ENCODE results near the gene GDF2.
A peak's percentile ranks its signal among the peaks of the same experiment; 100 is the strongest.

GDF2 gene

DNA sequence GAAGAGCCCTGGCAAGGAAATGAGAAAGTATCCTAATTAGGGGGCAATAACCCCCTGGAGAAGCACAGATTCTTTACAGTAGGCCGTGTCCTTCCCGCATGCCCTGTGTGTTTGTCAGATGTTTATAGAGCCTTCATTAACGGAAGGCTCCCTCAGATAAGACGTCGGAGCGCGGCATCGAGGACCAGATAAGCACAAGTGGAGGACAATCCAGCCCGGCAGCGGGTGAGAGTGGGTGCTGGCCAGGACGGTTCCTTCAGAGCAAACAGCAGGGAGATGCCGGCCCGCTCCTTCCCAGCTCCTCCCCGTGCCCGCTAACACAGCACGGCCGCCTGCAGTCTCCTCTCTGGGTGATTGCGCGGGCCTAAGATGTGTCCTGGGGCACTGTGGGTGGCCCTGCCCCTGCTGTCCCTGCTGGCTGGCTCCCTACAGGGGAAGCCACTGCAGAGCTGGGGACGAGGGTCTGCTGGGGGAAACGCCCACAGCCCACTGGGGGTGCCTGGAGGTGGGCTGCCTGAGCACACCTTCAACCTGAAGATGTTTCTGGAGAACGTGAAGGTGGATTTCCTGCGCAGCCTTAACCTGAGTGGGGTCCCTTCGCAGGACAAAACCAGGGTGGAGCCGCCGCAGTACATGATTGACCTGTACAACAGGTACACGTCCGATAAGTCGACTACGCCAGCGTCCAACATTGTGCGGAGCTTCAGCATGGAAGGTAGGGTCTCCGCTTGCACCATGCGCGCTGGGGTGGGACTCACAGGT is at the start of gene GDF2:
Gene GDF2 (plus strand): TSS at position 155 of the 762 bp plus-strand sequence. CDS start 215 bp downstream, at position 370.
- DNase-seq, result peak in 2 of 42 donors; percentile 11 to 12
- intact Hi-C loops (cut with DNase I), result no loop called here

DNA sequence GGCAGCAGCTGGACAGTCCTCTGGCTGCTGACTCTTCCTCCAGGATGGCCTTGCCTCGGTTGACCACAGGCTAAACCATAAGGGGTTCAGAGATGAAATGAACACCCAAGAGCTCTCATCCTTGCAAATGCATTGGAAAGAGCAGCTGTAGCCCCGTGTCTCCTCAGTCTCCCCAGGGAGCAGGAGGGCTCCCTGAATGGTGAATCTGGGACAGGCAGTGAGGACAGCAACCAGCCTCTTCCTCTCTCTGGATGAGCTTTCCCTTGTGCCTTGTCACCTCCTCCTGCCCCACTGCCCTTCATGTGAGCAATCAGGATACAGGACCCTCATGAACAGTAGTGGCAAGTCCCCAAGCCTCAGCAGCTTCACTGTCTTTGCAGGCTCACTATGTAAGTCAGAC is 46.2 kb upstream of the GDF2 start:
- DNase-seq, result peak in 1 of 42 donors; percentile 22
- intact Hi-C loops (cut with DNase I), result no loop called here

- DNase-seq, result no peak
- intact Hi-C loops (cut with DNase I), result no loop called here
Measured at GRCh38 chr10:47276576-47277351, 45.5 kb upstream of the GDF2 start.

DNA sequence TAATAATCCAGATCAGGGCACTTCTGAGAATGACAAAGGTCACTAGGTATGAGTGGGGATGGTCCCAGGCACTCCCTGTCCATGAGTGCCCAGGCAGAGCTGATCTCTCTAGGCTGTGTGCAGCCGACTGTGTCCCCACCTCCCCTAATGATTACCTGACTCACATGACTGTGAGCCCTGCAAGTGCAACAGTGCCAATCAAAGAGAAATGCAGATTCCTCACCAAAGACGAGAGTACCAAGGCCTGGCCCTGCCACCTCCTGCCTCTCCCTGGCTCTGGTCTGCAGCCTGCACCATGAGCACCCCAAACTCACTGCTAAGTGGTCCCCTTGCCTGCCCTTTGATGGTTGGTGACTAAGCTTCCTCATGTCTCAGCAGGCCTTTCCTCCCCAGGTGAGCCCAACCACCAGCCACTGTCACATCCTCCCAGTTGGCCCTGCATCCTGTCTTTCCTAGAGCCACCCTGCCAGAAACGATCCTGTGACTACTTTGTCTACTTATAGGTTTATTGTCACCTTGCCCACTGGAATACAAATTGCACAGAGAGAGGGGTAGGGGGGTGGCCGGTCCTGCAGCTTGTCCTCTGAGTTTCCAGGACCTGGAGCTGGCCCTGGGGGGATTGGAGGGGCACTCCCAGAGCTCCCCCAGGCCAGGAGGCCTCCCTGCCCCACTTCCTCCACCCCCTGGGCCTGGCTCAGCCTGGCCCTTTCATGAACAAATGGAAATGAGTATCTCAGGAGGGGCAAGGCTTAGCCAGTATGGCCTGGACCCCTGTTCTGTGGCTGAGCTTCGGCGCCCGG is 44.7 kb upstream of the GDF2 start:
- intact Hi-C loops (cut with DNase I), result no loop called here
- no peak for DNase-seq

DNA sequence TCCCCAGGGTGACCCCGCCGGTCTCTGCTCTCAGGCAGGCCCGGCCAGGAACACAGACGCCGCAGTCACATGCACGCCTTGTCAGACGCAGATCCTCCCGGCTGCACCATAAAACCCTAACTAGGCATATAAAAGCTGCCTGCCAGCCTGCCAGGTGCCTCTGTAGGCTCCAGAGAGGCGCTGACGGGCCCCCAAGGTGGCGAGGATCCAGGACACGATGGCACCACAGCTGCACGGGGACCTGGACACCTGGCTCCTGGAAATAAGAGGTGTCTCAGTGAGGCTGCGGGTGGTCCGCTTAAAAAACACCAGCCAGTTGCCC is 44.1 kb upstream of the GDF2 start:
- no peak for DNase-seq
- intact Hi-C loops (cut with DNase I), result no loop called here

GRCh38 chr10:47278720-47279119 is 43.5 kb upstream of the GDF2 start:
- DNase-seq, result no peak

DNA sequence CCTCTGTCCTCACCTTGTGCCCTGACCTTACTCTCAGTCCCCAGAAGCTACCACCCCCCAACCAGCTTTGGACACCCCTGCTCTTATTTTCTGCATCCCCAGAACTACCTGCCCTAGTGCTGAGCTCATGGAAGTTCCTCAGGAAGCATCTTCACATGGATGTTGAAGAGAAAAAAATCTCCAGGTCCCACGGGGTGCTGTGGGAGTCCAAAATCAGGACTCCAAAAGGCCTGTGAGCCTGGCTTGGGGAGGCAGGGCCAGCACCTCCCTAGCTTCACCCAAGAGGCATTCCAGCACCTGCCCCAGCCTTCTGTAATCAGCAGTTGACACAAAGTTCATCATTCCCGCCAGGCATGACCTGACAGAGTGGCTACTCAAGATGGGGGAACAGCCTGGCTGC is 43.0 kb upstream of the GDF2 start:
- intact Hi-C loops (cut with DNase I), result no loop called here
- DNase-seq, result peak in 2 of 42 donors; percentile 18 to 35

More at GRCh38 chr10:47278720-47279119, 43.5 kb upstream of the GDF2 start:
- intact Hi-C loops (cut with DNase I), result no loop called here

GRCh38 chr10:47282005-47282656 is 40.1 kb upstream of the GDF2 start:
- intact Hi-C loops (cut with DNase I), result no loop called here
- peak in 1 of 42 donors; percentile 24 for DNase-seq

- no peak for DNase-seq
- intact Hi-C loops (cut with DNase I), result no loop called here
Measured at GRCh38 chr10:47282657-47283018, 39.6 kb upstream of the GDF2 start.

GRCh38 chr10:47283101-47283630 is 39.1 kb upstream of the GDF2 start:
- intact Hi-C loops (cut with DNase I), result no loop called here
- DNase-seq, result peak in 2 of 42 donors; percentile 7 to 35

- peak in 1 of 42 donors; percentile 21 for DNase-seq
Measured at GRCh38 chr10:47283848-47284247, 38.4 kb upstream of the GDF2 start.

GRCh38 chr10:47285381-47286115 is 36.7 kb upstream of the GDF2 start:
- intact Hi-C loops (cut with DNase I), result no loop called here
- DNase-seq, result peak in 2 of 42 donors; percentile 4 to 16

More at GRCh38 chr10:47283848-47284247, 38.4 kb upstream of the GDF2 start:
- intact Hi-C loops (cut with DNase I), result no loop called here

DNA sequence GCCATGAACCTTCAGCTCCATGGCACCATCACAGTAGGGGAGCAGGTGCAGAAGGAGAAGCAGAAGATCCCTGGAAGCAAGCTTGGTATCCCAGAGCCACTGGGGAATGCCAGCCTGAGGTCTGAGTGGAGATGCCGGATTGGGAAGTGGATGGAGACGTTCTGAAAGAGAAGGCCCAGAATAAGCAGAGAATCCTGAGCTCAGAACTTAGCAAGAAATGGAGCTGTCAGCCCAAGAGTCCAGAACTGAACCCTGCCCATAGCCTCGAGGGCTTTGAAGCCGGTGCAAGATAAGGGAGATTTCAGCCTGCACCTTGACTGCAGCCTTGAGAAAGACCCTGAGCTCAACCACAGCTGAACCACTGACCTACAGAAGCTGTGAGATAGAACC is 36.1 kb upstream of the GDF2 start:
- peak in 2 of 42 donors; percentile 11 for DNase-seq
- intact Hi-C loops (cut with DNase I), result no loop called here

- DNase-seq, result peak in 4 of 42 donors; percentile 3 to 23 (median 11)
- intact Hi-C loops (cut with DNase I), result no loop called here
Measured at GRCh38 chr10:47286591-47287315, 35.5 kb upstream of the GDF2 start.

- peak in 3 of 42 donors; percentile 6 to 28 (median 10) for DNase-seq
- intact Hi-C loops (cut with DNase I), result no loop called here
Measured at GRCh38 chr10:47287365-47287802, 34.9 kb upstream of the GDF2 start.

GRCh38 chr10:47287805-47288204 is 34.4 kb upstream of the GDF2 start:
- intact Hi-C loops (cut with DNase I), result no loop called here
- peak in 1 of 42 donors; percentile 4 for DNase-seq

- intact Hi-C loops (cut with DNase I), result no loop called here
- peak in 6 of 42 donors; percentile 2 to 28 (median 10) for DNase-seq
Measured at GRCh38 chr10:47288236-47288635, 34.0 kb upstream of the GDF2 start.
